Vagina (tissue), 2 donors: ENCODE data around the gene ITPKB. TPM values are rescaled to one million over a fixed set of nuclear protein-coding genes. Genes with fewer than 3 reads are reported as not detected.
"Not testable (repeated sequence)": the region's sequence is repeated elsewhere in the genome, so short reads cannot be mapped to it uniquely, and the experiment has no call there.

Experiments used
- DNase-seq, 2 donors: peaks; one replicate each; pipeline ENCODE4 v3.0.0-alpha.2; 2017; ENCODE audit errors: extremely low spot score in 2 of 2
- H3K27ac ChIP-seq: fragments of 200-600 bp; sonication (generic); one replicate; pipeline ENCODE4 v1.5.1; 2019
- H3K27me3 ChIP-seq: fragments of 200-600 bp; sonication (generic); one replicate; pipeline ENCODE4 v1.5.1; 2019
- H3K36me3 ChIP-seq, 2 donors: fragments of 200-600 bp; sonication (generic); one replicate each; pipeline ENCODE4 v1.5.1; 2017 to 2019
- H3K4me1 ChIP-seq: fragments of 200-600 bp; sonication (generic); one replicate; pipeline ENCODE4 v1.5.1; 2019
- H3K4me3 ChIP-seq, 2 donors: fragments of 200-600 bp; sonication (generic); 1 replicate in 1 of 2; 2 replicates in 1 of 2; pipeline ENCODE4 v1.5.1; 2016 to 2019
- H3K9me3 ChIP-seq: fragments of 200-600 bp; sonication (generic); one replicate; pipeline ENCODE4 v1.5.1; 2019
- POLR2A ChIP-seq, 2 donors: fragments of 450-650 bp; IDR thresholded peaks; one replicate each; pipeline ENCODE4 v1.6.1; 2017; ENCODE audit warnings: antibody characterized with exemption in 2 of 2, mild to moderate bottlenecking in 2 of 2, moderate library complexity in 2 of 2
- POLR2AphosphoS5 ChIP-seq, 2 donors: sonication (generic); formaldehyde crosslinking; IDR thresholded peaks; one replicate each; pipeline ENCODE4 v1.9.0; 2017; ENCODE audit warnings: antibody characterized with exemption in 2 of 2, mild to moderate bottlenecking in 2 of 2, low read depth in 1 of 2; ENCODE audit not compliant: insufficient read depth in 1 of 2
- intact Hi-C: fragments of 100-400 bp; cut with DNase I; formaldehyde crosslinking; loops from one replicate; pipeline ENCODE4 v1.15.1; 2023
- total RNA-seq: library from RNA; depleted of rRNA; stranded (reverse); fragments of >200 nt; gene quantifications from one replicate; pipeline ENCODE4 v1.2.3, GENCODE V29; 2016
- TF ChIP-seq, protein P1 (sequence below), 3 experiments: fragments of 450-650 bp in 2 of 3; fragments of 200-600 bp in 1 of 3; sonication (generic) in 1 of 3; IDR thresholded peaks; one replicate each; pipeline ENCODE4 v1.5.1; 2017 to 2019; ENCODE audit warnings: antibody characterized with exemption in 3 of 3, mild to moderate bottlenecking in 2 of 3, moderate library complexity in 2 of 3

Gene ITPKB
- total RNA-seq, 1 donor from 2014 or later: 31.7 TPM

DNA sequence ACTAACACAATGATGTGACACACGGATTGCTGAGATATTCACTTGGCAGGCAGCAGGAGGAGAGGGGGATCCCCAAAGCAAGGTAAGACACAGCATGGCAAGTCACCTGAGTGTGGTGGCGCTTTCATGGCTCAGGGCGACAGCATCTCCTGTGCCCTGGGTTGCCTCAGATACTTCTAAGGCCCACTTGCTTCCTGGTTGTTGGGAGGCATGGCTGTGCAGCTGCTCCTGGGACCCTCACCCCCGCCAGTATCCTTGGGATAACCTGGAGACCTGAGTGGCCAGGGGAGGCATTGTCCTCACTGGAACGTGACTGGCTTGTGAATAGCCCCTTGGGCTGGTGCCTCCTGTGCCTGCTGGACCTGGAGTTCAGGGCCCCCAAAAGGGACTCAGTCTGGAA is 120.7 kb downstream of the ITPKB start:
- Histone ChIP-seq H3K4me3 (no peak overlapping the region), H3K4me1 (no peaks in the 10 kb centered on the region), H3K9me3 (no peaks in the 10 kb centered on the region), H3K36me3 (no peaks in the 10 kb centered on the region), H3K27ac (no peak overlapping the region), H3K27me3 (no peaks in the 10 kb centered on the region)
- TF ChIP-seq POLR2AphosphoS5 (IDR thresholded peaks at IDR 0.05; ENCODE audit: insufficient read depth in 1 of 2, low read depth in 1 of 2): no peak
- TF ChIP-seq, protein P1, sequence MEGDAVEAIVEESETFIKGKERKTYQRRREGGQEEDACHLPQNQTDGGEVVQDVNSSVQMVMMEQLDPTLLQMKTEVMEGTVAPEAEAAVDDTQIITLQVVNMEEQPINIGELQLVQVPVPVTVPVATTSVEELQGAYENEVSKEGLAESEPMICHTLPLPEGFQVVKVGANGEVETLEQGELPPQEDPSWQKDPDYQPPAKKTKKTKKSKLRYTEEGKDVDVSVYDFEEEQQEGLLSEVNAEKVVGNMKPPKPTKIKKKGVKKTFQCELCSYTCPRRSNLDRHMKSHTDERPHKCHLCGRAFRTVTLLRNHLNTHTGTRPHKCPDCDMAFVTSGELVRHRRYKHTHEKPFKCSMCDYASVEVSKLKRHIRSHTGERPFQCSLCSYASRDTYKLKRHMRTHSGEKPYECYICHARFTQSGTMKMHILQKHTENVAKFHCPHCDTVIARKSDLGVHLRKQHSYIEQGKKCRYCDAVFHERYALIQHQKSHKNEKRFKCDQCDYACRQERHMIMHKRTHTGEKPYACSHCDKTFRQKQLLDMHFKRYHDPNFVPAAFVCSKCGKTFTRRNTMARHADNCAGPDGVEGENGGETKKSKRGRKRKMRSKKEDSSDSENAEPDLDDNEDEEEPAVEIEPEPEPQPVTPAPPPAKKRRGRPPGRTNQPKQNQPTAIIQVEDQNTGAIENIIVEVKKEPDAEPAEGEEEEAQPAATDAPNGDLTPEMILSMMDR (IDR thresholded peaks at IDR 0.05): no peak
- TF ChIP-seq POLR2A (IDR thresholded peaks at IDR 0.05): no peak
- intact Hi-C loops: no loop called here
- DNase-seq: no peak

DNA sequence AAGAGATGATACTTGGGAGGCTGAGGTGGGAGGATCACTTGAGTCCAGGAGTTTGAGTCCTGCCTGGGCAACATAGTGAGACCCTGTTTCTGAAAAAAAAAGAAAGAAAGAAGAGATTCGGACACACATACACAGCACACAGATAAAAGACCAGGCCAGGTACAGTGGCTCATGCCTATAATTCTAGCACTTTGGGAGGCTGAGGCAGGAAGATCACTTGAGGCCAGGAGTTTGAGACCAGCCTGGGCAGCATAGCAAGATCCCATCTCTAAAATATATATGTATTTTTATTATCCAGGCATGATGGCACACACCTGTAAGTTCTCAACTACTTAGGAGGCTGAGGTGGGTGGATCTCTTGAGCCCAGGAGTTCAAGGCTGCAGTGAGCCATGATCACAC is 121.4 kb downstream of the ITPKB start:
- H3K36me3 ChIP-seq, H3K27me3 ChIP-seq, DNase-seq, H3K4me3 ChIP-seq, H3K27ac ChIP-seq, H3K9me3 ChIP-seq, H3K4me1 ChIP-seq, intact Hi-C loops: not testable (repeated sequence)

DNA sequence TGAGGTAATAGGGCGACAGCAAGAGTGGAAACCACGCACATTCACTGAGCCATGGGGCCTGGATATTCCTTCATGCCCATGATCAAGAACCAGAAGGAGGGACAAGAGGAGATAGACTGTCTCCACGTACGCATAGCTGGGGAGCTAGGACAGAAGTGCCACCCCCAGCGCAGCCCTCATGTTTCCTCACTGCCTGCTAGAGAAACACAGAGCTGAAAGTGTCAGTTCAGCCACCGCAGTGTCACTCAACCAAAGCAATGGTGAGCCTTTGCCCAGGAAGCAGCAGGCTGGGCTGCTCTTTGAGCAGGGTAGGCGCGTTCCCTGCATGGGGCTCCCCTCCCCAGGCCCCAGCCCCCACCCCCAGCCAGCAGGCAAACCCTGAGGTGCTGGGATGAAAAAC is 122.0 kb downstream of the ITPKB start:
- Histone ChIP-seq H3K4me3 (no peak overlapping the region), H3K27me3 (no peaks in the 10 kb centered on the region), H3K4me1 (no peaks in the 10 kb centered on the region), H3K36me3 (no peaks in the 10 kb centered on the region), H3K9me3 (no peaks in the 10 kb centered on the region), H3K27ac (no peak overlapping the region)
- DNase-seq: no peak
- TF ChIP-seq, protein P1 (IDR thresholded peaks at IDR 0.05): no peak
- TF ChIP-seq POLR2A (IDR thresholded peaks at IDR 0.05) (no peak), POLR2AphosphoS5 (IDR thresholded peaks at IDR 0.05; ENCODE audit: insufficient read depth in 1 of 2, low read depth in 1 of 2) (no peak)
- intact Hi-C loops: no loop called here

DNA sequence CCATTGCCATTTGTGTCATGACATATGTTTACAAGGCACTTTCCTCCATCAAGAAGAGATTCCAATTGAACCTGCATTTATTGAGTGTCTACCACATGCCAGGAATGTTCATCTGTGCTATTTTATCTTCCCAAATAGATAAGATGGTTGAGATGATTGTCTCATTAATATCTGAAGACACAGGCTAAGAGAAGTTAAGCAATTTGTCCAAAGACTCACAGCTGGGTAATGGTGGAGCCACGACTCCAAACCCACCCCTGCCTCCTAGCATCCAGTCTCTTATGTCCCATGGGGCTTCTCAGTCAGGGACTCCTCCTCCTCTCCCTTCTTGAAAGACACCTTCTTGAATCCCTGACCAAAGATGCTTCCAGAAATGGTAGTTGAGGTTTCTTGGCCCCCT is 122.4 kb downstream of the ITPKB start:
- no peaks in the 10 kb centered on the region for H3K27me3 ChIP-seq
- no peak overlapping the region for H3K4me3 ChIP-seq
- DNase-seq: no peak

GRCh38 chr1:226615876-226616275 is 123.2 kb downstream of the ITPKB start:
- Histone ChIP-seq H3K4me3 (no peak overlapping the region), H3K27ac (no peak overlapping the region), H3K4me1 (no peaks in the 10 kb centered on the region), H3K9me3 (no peaks in the 10 kb centered on the region), H3K27me3 (no peaks in the 10 kb centered on the region), H3K36me3 (no peaks in the 10 kb centered on the region)
- TF ChIP-seq, protein P1 (IDR thresholded peaks at IDR 0.05): no peak
- no peak for TF ChIP-seq POLR2AphosphoS5 (IDR thresholded peaks at IDR 0.05; ENCODE audit: insufficient read depth in 1 of 2, low read depth in 1 of 2)
- TF ChIP-seq POLR2A (IDR thresholded peaks at IDR 0.05): no peak
- DNase-seq: no peak
- intact Hi-C loops: no loop called here

More for the DNA sequence above, 122.4 kb downstream of the ITPKB start:
- H3K4me1 ChIP-seq: no peaks in the 10 kb centered on the region
- no peaks in the 10 kb centered on the region for H3K9me3 ChIP-seq
- intact Hi-C loops: no loop called here
- H3K27ac ChIP-seq: no peak overlapping the region
- TF ChIP-seq POLR2AphosphoS5 (IDR thresholded peaks at IDR 0.05; ENCODE audit: insufficient read depth in 1 of 2, low read depth in 1 of 2): no peak
- TF ChIP-seq POLR2A (IDR thresholded peaks at IDR 0.05): no peak
- TF ChIP-seq, protein P1 (IDR thresholded peaks at IDR 0.05): no peak
- no peaks in the 10 kb centered on the region for H3K36me3 ChIP-seq

- H3K27me3 ChIP-seq, H3K4me1 ChIP-seq, H3K27ac ChIP-seq, H3K36me3 ChIP-seq, intact Hi-C loops, H3K9me3 ChIP-seq, DNase-seq, H3K4me3 ChIP-seq: not testable (repeated sequence)
Measured at GRCh38 chr1:226611980-226612379, 127.1 kb downstream of the ITPKB start.
